Upper lobe of left lung (tissue), 6 donors: ENCODE data around the gene TFF3. TPM values are rescaled to one million over a fixed set of nuclear protein-coding genes. Genes with fewer than 3 reads are reported as not detected.

Experiments used
- ATAC-seq, 2 donors: fragments of 200-7000 bp; cut with Tn5 transposase; one replicate each; pipeline ENCODE4 v1.9.1; 2022; ENCODE audit warnings: mild to moderate bottlenecking in 2 of 2, moderate library complexity in 2 of 2; ENCODE audit not compliant: low FRiP score in 2 of 2
- DNase-seq, 2 donors: peaks; one replicate each; pipeline ENCODE4 v3.0.0-alpha.2; 2019 to 2020
- H3K27ac ChIP-seq, 4 donors: fragments of 200-600 bp; sonication (generic); one replicate each; pipeline ENCODE4 v1.5.1; 2016 to 2019
- H3K27me3 ChIP-seq, 4 donors: fragments of 200-600 bp; sonication (generic); one replicate each; pipeline ENCODE4 v1.5.1; 2017 to 2019
- H3K36me3 ChIP-seq, 4 donors: fragments of 200-600 bp; sonication (generic); one replicate each; pipeline ENCODE4 v1.5.1; 2016 to 2019
- H3K4me1 ChIP-seq, 4 donors: fragments of 200-600 bp; sonication (generic); one replicate each; pipeline ENCODE4 v1.5.1; 2018 to 2019
- H3K4me3 ChIP-seq, 4 donors: fragments of 200-600 bp; sonication (generic); one replicate each; pipeline ENCODE4 v1.5.1; 2017 to 2019; ENCODE audit warnings: mild to moderate bottlenecking in 2 of 4, moderate library complexity in 1 of 4
- H3K9me3 ChIP-seq, 4 donors: fragments of 200-600 bp; sonication (generic); one replicate each; pipeline ENCODE4 v1.5.1; 2018 to 2019
- EP300 ChIP-seq, 4 donors: sonication (generic); formaldehyde crosslinking; IDR thresholded peaks; one replicate each; pipeline ENCODE4 v1.5.1; 2017; ENCODE audit warnings: antibody characterized with exemption in 4 of 4, control low read depth in 2 of 4
- POLR2A ChIP-seq, 4 donors: fragments of 450-650 bp; IDR thresholded peaks; one replicate each; pipeline ENCODE4 v1.5.1; 2016 to 2017; ENCODE audit warnings: antibody characterized with exemption in 4 of 4, mild to moderate bottlenecking in 2 of 4
- POLR2AphosphoS5 ChIP-seq, 2 donors: sonication (generic); formaldehyde crosslinking; IDR thresholded peaks; one replicate each; pipeline ENCODE4 v1.5.1; 2017; ENCODE audit warnings: antibody characterized with exemption in 2 of 2
- WGBS, 2 donors: methylation state at CpG; one replicate each; pipeline ENCODE4 v1.1.5; 2017 to 2018; 5-methylcytosine and 5-hydroxymethylcytosine counted together
- total RNA-seq, 6 donors: library from RNA; depleted of rRNA in 4 of 6; stranded (reverse); fragments of >200 nt in 4 of 6; gene quantifications; one replicate each; pipeline versions ENCODE4 v1.1.0 to v1.2.1, GENCODE V29; 2016 to 2021
- TF ChIP-seq, protein P1 (sequence below), 6 experiments: fragments of 450-650 bp in 4 of 6; fragments of 200-600 bp in 2 of 6; sonication (generic) in 2 of 6; IDR thresholded peaks; one replicate each; pipeline ENCODE4 v1.5.1; 2016 to 2019; ENCODE audit warnings: antibody characterized with exemption in 6 of 6
- donor health status: DM: no; HTN: no; CAD: no; lungs with moderate emphysema.
- donor health status: DM: no; HTN: yes; CAD: no; lungs with severe emphysema.

TFF3 gene
- total RNA-seq, 6 donors from 2014 or later = 5.9 to 21.5 (median 18.2) TPM

DNA sequence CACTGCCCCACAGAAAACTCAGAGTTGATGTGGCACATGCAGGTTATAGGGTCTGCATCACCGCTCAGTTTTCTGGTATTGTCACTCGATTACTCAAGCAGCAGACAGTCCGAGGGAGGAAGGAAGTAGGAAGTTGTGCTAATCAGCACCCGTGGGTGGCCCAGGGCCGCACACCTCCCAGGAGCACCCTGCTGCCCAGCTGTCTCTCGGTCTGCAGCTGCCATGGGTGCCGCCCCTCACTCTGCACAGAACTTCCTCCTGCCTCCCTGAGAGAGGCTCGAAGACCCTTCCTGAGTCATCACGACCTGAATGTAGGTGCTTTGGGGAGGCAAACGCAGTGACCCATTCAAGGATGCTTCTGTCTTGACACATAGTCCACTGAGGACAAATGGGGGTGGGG, 4.2 kb upstream of the TFF3 start:
- DNase-seq (peak; percentile 44 to 61), ATAC-seq (peak; percentile 52 to 69)
- 24 to 64% methylated on average over 9 to 10 of the region's 10 CpGs for WGBS, 2 donors
- Histone ChIP-seq H3K27ac (peak overlapping the region in 1 of 4 donors; percentile 44), H3K4me1 (peaks cover 0 to 16% (median 6%) of the 10 kb centered on the region in 4 donors), H3K27me3 (no peaks in the 10 kb centered on the region), H3K4me3 (no peak overlapping the region), H3K36me3 (no peaks in the 10 kb centered on the region), H3K9me3 (no peaks in the 10 kb centered on the region)
- TF ChIP-seq POLR2AphosphoS5 (IDR thresholded peaks at IDR 0.05) (no peak), POLR2A (IDR thresholded peaks at IDR 0.05) (no peak), EP300 (IDR thresholded peaks at IDR 0.05) (no peak)
- TF ChIP-seq, protein P1, sequence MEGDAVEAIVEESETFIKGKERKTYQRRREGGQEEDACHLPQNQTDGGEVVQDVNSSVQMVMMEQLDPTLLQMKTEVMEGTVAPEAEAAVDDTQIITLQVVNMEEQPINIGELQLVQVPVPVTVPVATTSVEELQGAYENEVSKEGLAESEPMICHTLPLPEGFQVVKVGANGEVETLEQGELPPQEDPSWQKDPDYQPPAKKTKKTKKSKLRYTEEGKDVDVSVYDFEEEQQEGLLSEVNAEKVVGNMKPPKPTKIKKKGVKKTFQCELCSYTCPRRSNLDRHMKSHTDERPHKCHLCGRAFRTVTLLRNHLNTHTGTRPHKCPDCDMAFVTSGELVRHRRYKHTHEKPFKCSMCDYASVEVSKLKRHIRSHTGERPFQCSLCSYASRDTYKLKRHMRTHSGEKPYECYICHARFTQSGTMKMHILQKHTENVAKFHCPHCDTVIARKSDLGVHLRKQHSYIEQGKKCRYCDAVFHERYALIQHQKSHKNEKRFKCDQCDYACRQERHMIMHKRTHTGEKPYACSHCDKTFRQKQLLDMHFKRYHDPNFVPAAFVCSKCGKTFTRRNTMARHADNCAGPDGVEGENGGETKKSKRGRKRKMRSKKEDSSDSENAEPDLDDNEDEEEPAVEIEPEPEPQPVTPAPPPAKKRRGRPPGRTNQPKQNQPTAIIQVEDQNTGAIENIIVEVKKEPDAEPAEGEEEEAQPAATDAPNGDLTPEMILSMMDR (IDR thresholded peaks at IDR 0.05) = no peak

- H3K4me3 ChIP-seq = no peak overlapping the region
- H3K4me1 ChIP-seq = peaks cover 7 to 23% (median 14%) of the 10 kb centered on the region in 4 donors
- ATAC-seq = no peak
- peak in 1 of 2 donors; percentile 63 for DNase-seq
- TF ChIP-seq EP300 (IDR thresholded peaks at IDR 0.05) = no peak
- no peak for TF ChIP-seq POLR2AphosphoS5 (IDR thresholded peaks at IDR 0.05)
- TF ChIP-seq POLR2A (IDR thresholded peaks at IDR 0.05) = no peak
- TF ChIP-seq, protein P1 (IDR thresholded peaks at IDR 0.05) = no peak
- 89 to 94% methylated on average over 8 to 20 of the region's 20 CpGs for WGBS, 2 donors
- no peak overlapping the region for H3K27ac ChIP-seq
- no peaks in the 10 kb centered on the region for H3K27me3 ChIP-seq
- no peaks in the 10 kb centered on the region for H3K36me3 ChIP-seq
- H3K9me3 ChIP-seq = no peaks in the 10 kb centered on the region
Observed at GRCh38 chr21:42317826-42318746, 2.9 kb upstream of the TFF3 start.

GRCh38 chr21:42317341-42317741, 2.1 kb upstream of the TFF3 start:
- TF ChIP-seq, protein P1 (IDR thresholded peaks at IDR 0.05) = no peak
- TF ChIP-seq POLR2A (IDR thresholded peaks at IDR 0.05) = no peak
- no peak for TF ChIP-seq EP300 (IDR thresholded peaks at IDR 0.05)
- TF ChIP-seq POLR2AphosphoS5 (IDR thresholded peaks at IDR 0.05) = no peak
- ATAC-seq (no peak), DNase-seq (peak in 1 of 2 donors; percentile 10)
- Histone ChIP-seq H3K36me3 (no peaks in the 10 kb centered on the region), H3K4me1 (peaks cover 7 to 26% (median 16%) of the 10 kb centered on the region in 4 donors), H3K4me3 (no peak overlapping the region), H3K27ac (no peak overlapping the region), H3K27me3 (no peaks in the 10 kb centered on the region), H3K9me3 (no peaks in the 10 kb centered on the region)
- WGBS, 2 donors = 92 to 93% methylated on average over 5 to 8 of the region's 8 CpGs

DNA sequence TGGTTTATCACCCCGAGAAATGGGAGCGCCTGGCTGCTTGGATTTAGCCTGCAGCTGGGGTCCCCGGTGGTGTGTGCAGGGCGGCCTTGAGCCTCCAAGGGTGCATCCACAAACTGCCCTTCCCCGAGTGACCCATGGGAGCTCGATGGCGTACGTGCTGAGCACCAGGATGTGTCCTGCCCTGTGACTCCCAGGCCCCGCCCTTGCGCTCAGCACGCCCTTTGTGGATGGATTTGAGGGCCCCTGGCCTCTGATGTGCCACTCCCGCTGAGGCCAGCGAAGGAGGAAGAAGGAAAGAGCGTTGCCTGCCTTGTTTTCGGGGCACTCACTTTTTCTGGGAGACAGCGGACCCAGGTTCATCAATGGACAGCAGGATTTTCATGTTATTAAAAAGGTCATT, 1.7 kb upstream of the TFF3 start:
- WGBS, 2 donors = 94 to 95% methylated on average over 8 to 16 of the region's 16 CpGs
- H3K36me3 ChIP-seq = no peaks in the 10 kb centered on the region

More for the DNA sequence above, 1.7 kb upstream of the TFF3 start:
- DNase-seq (peak in 1 of 2 donors; percentile 55), ATAC-seq (no peak)
- Histone ChIP-seq H3K9me3 (no peaks in the 10 kb centered on the region), H3K4me1 (peaks cover 7 to 26% (median 16%) of the 10 kb centered on the region in 4 donors), H3K4me3 (no peak overlapping the region), H3K27me3 (no peaks in the 10 kb centered on the region), H3K27ac (no peak overlapping the region)
- TF ChIP-seq, protein P1 (IDR thresholded peaks at IDR 0.05) = no peak
- TF ChIP-seq POLR2A (IDR thresholded peaks at IDR 0.05) (no peak), POLR2AphosphoS5 (IDR thresholded peaks at IDR 0.05) (no peak), EP300 (IDR thresholded peaks at IDR 0.05) (no peak)
